ENCODE measurements around the gene CDH23.

GRCh38 chr10:71572962-71573361, 176.2 kb downstream of the CDH23 start:
- TF ChIP-seq CTCF (conservative IDR thresholded peaks at IDR 0.05; ENCODE audit: low read length) = no peak
- TF ChIP-seq EZH2phosphoT487 (IDR thresholded peaks at IDR 0.05; ENCODE audit: borderline replicate concordance) = no peak

All from Loucy (cell line).